Neuronal stem cell (in vitro differentiated cells): ENCODE results near the gene TLCD4.

Source experiments
- DNase-seq: peaks from one replicate; pipeline ENCODE4 v3.0.0-alpha.2; 2013; ENCODE audit warnings: low spot score
- H2AFZ ChIP-seq: one replicate; pipeline ENCODE4 v1.6.1; 2013; ENCODE audit warnings: mild to moderate bottlenecking, low read length, inconsistent platforms
- H2AK5ac ChIP-seq: 2 replicates; pipeline ENCODE4 v1.6.1; 2013; ENCODE audit warnings: low read depth, mild to moderate bottlenecking, inconsistent platforms, low read length, moderate library complexity, mixed read lengths
- H2BK120ac ChIP-seq: 2 replicates; pipeline ENCODE4 v1.6.1; 2013; ENCODE audit warnings: low read depth, mild to moderate bottlenecking, inconsistent platforms, low read length, moderate library complexity, mixed read lengths
- H2BK12ac ChIP-seq: one replicate; pipeline ENCODE4 v1.6.1; 2013; ENCODE audit warnings: low read length, inconsistent platforms
- H2BK15ac ChIP-seq: 2 replicates; pipeline ENCODE4 v1.6.1; 2013; ENCODE audit warnings: mild to moderate bottlenecking, low read length, inconsistent platforms, mixed read lengths
- H2BK5ac ChIP-seq: one replicate; pipeline ENCODE4 v1.6.1; 2013; ENCODE audit warnings: inconsistent platforms, mild to moderate bottlenecking, low read length, moderate library complexity
- H3K14ac ChIP-seq: one replicate; pipeline ENCODE4 v1.6.1; 2013; ENCODE audit warnings: low read length, inconsistent platforms
- H3K18ac ChIP-seq: 2 replicates; pipeline ENCODE4 v1.6.1; 2013; ENCODE audit warnings: low read length, inconsistent platforms
- H3K23ac ChIP-seq: 2 replicates; pipeline ENCODE4 v1.6.1; 2013; ENCODE audit warnings: low read depth, mild to moderate bottlenecking, mixed read lengths, low read length, inconsistent platforms; ENCODE audit not compliant: poor library complexity
- H3K27ac ChIP-seq: replicated peaks from 3 replicates; pipeline ENCODE4 v1.5.1; 2013; ENCODE audit warnings: low read length, inconsistent platforms
- H3K27me3 ChIP-seq, 3 experiments: 2 replicates each; pipeline ENCODE4 v1.6.1; 2013; ENCODE audit warnings: low read length in 3 of 3, mild to moderate bottlenecking in 2 of 3, inconsistent platforms in 1 of 3, low read depth in 1 of 3, mixed read lengths in 1 of 3, moderate library complexity in 1 of 3; ENCODE audit not compliant: control insufficient read depth in 3 of 3, insufficient read depth in 3 of 3
- H3K36me3 ChIP-seq, 2 donors: replicated peaks in 1 of 2; 2 replicates each; pipeline ENCODE4 v1.6.1; 2013; ENCODE audit warnings: low read length in 2 of 2; ENCODE audit not compliant: control insufficient read depth in 2 of 2, insufficient read depth in 2 of 2
- H3K4ac ChIP-seq: 2 replicates; pipeline ENCODE4 v1.6.1; 2013; ENCODE audit warnings: inconsistent platforms, mild to moderate bottlenecking, low read length, moderate library complexity
- H3K4me1 ChIP-seq, 2 donors: 1 replicate in 1 of 2; 2 replicates in 1 of 2; pipeline ENCODE4 v1.6.1; 2013; ENCODE audit warnings: low read length in 2 of 2, low read depth in 1 of 2; ENCODE audit not compliant: control insufficient read depth in 2 of 2, insufficient read depth in 1 of 2
- H3K4me2 ChIP-seq: one replicate; pipeline ENCODE4 v1.6.1; 2013; ENCODE audit warnings: mild to moderate bottlenecking, low read length, inconsistent platforms; ENCODE audit not compliant: insufficient read depth, poor library complexity, severe bottlenecking
- H3K4me3 ChIP-seq, 2 donors: 2 replicates each; pipeline ENCODE4 v1.5.1; 2013; ENCODE audit warnings: low read length in 2 of 2, mild to moderate bottlenecking in 2 of 2, inconsistent platforms in 1 of 2, moderate library complexity in 1 of 2
- H3K79me1 ChIP-seq: one replicate; pipeline ENCODE4 v1.6.1; 2013; ENCODE audit warnings: low read depth, mild to moderate bottlenecking, inconsistent platforms, low read length, moderate library complexity
- H3K9ac ChIP-seq: one replicate; pipeline ENCODE4 v1.6.1; 2013; ENCODE audit warnings: mild to moderate bottlenecking, low read depth, low read length, inconsistent platforms; ENCODE audit not compliant: poor library complexity
- H3K9me3 ChIP-seq, 2 donors: replicated peaks in 1 of 2; 2 replicates each; pipeline versions ENCODE3 to v1.6.1; 2013; ENCODE audit warnings: low read length in 2 of 2, mild to moderate bottlenecking in 2 of 2, inconsistent platforms in 1 of 2, low read depth in 1 of 2, mixed read lengths in 1 of 2, moderate library complexity in 1 of 2; ENCODE audit not compliant: control insufficient read depth in 2 of 2, insufficient read depth in 1 of 2
- H4K8ac ChIP-seq: one replicate; pipeline ENCODE4 v1.6.1; 2013; ENCODE audit warnings: low read depth, mild to moderate bottlenecking, inconsistent platforms, low read length, moderate library complexity
- H4K91ac ChIP-seq: one replicate; pipeline ENCODE4 v1.6.1; 2013; ENCODE audit warnings: low read length, low read depth, mild to moderate bottlenecking, inconsistent platforms; ENCODE audit not compliant: poor library complexity
- WGBS, 2 donors: extraction: QIAGEN DNeasy Blood & Tissue Kit; methylation state at CpG; one replicate each; pipeline ENCODE4 v1.1.7; 2013; ENCODE audit warnings: missing lambda C conversion rate in 2 of 2, mixed read lengths in 1 of 2; ENCODE audit not compliant: insufficient read length in 2 of 2, insufficient replicate concordance in 1 of 2; ENCODE audit errors: extremely low coverage in 2 of 2; 5-methylcytosine and 5-hydroxymethylcytosine counted together

TLCD4 gene

GRCh38 chr1:95076034-95076433 lies 41.1 kb upstream of the TLCD4 start:
- no peak for DNase-seq
- Histone ChIP-seq H3K4me3 (no peak overlapping the region), H3K36me3 (peaks cover 0 to 1% of the 10 kb centered on the region in 2 donors), H3K4me2 (no peak overlapping the region), H3K4ac (no peak overlapping the region), H3K9ac (no peak overlapping the region), H3K79me1 (no peaks in the 10 kb centered on the region), H3K27ac (no peak overlapping the region), H3K4me1 (peaks cover 2 to 4% of the 10 kb centered on the region in 2 donors), H3K23ac (no peak overlapping the region), H3K27me3 (peaks cover 0 to 9% (median 0%) of the 10 kb centered on the region in 3 experiments), H2BK120ac (no peak overlapping the region), H2AK5ac (no peak overlapping the region), H3K9me3 (no peaks in the 10 kb centered on the region), H2AFZ (no peak overlapping the region), H2BK5ac (no peak overlapping the region), H2BK15ac (no peak overlapping the region), H3K14ac (no peak overlapping the region), H4K91ac (no peak overlapping the region), H3K18ac (no peak overlapping the region), H2BK12ac (no peak overlapping the region), H4K8ac (no peak overlapping the region)

DNA sequence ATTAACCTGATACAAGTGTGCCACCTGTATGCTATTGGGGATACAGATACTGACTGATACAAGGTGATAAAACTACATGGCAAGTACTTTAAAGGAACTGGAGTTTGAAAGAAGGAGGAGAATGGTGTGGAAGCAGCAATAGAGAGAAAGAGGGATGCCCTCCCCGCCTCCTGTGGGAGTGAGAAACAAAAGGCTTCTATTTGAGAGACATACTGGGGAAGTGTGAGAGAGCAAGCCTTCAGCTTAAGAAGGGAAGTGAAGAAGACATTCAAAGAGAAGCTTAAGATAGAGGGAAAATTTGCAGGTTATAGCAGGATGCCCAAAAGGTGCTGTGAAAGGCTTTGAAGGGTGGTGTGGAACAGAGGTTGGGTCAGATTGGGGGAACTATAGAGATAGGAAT lies 36.7 kb upstream of the TLCD4 start:
- H4K91ac ChIP-seq, result no peak overlapping the region
- no peak overlapping the region for H3K9ac ChIP-seq
- no peak overlapping the region for H3K18ac ChIP-seq
- H3K4me1 ChIP-seq, result peaks cover 0 to 3% of the 10 kb centered on the region in 2 donors
- no peak overlapping the region for H4K8ac ChIP-seq
- H2BK15ac ChIP-seq, result no peak overlapping the region
- no peak overlapping the region for H3K23ac ChIP-seq
- no peak overlapping the region for H3K14ac ChIP-seq
- H3K36me3 ChIP-seq, result no peaks in the 10 kb centered on the region
- H3K4ac ChIP-seq, result no peak overlapping the region
- WGBS, 2 donors, result no CpG with 5 or more reads among the region's 1 CpG
- H3K4me3 ChIP-seq, result no peak overlapping the region
- no peak overlapping the region for H2BK120ac ChIP-seq
- DNase-seq, result no peak
- no peak overlapping the region for H2BK12ac ChIP-seq
- no peak overlapping the region for H2AFZ ChIP-seq
- H3K27ac ChIP-seq, result no peak overlapping the region
- H3K4me2 ChIP-seq, result no peak overlapping the region
- H3K27me3 ChIP-seq, result peaks cover 0 to 11% (median 0%) of the 10 kb centered on the region in 3 experiments
- no peak overlapping the region for H2AK5ac ChIP-seq
- no peaks in the 10 kb centered on the region for H3K79me1 ChIP-seq
- H2BK5ac ChIP-seq, result no peak overlapping the region
- H3K9me3 ChIP-seq, result no peaks in the 10 kb centered on the region

- no peaks in the 10 kb centered on the region for H3K36me3 ChIP-seq
- no peak overlapping the region for H2AFZ ChIP-seq
- peaks cover 0 to 3% of the 10 kb centered on the region in 2 donors for H3K4me1 ChIP-seq
- no peak overlapping the region for H2BK15ac ChIP-seq
- H2BK120ac ChIP-seq, result no peak overlapping the region
- H2BK5ac ChIP-seq, result no peak overlapping the region
- H3K9ac ChIP-seq, result no peak overlapping the region
- no peak overlapping the region for H2AK5ac ChIP-seq
- no peak for DNase-seq
- H3K4me3 ChIP-seq, result no peak overlapping the region
- no CpG with 5 or more reads among the region's 1 CpG for WGBS, 2 donors
- H3K9me3 ChIP-seq, result no peaks in the 10 kb centered on the region
- H3K18ac ChIP-seq, result no peak overlapping the region
- H3K27me3 ChIP-seq, result peaks cover 0 to 11% (median 0%) of the 10 kb centered on the region in 3 experiments
- H3K27ac ChIP-seq, result no peak overlapping the region
- H3K14ac ChIP-seq, result no peak overlapping the region
- no peak overlapping the region for H4K8ac ChIP-seq
- no peak overlapping the region for H4K91ac ChIP-seq
- H3K4ac ChIP-seq, result no peak overlapping the region
- H3K4me2 ChIP-seq, result no peak overlapping the region
- no peaks in the 10 kb centered on the region for H3K79me1 ChIP-seq
- no peak overlapping the region for H3K23ac ChIP-seq
- H2BK12ac ChIP-seq, result no peak overlapping the region
Measured at GRCh38 chr1:95080879-95081278, 36.3 kb upstream of the TLCD4 start.

DNA sequence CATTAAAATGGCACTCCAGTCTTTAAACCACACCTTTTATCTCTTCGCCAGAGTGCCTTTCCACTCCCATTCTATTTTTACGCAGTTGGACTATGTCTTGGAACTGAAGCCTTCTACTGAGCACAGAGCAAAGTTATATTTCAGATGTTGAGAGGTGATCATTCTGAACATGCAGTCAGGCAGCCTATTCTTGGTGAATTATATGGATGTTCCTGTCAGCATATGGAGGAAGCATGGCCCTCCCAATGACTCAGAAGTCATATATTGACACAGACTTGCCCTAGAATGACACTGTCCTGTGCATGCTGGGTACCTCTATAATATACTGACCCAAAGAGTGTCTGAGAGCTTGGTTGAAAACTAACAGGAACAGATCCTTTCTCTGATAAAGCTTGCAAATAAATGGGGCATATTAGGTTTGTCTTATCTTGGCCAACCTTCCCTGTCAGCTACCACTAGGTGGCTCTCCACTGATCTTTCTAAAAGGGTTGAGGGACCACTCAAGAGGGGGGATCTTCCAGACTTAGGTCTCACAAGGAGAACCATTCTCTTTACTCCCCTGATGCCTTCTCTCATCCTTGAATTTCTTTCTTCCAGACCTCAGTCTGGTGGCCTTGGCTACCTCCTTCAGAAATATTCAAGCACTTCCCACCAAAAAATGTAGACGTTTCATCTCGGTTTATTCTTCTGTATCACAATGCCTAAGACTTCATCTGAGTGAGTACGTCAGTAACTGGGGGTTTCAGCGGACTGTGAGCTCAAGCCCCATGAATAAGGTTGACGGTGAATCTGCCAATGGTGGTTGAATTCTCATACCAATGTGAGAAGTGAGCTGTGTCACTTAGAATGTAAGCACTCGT lies 32.6 kb upstream of the TLCD4 start:
- DNase-seq, result no peak
- no peaks in the 10 kb centered on the region for H3K79me1 ChIP-seq
- H4K91ac ChIP-seq, result no peak overlapping the region
- peaks cover 0 to 6% (median 0%) of the 10 kb centered on the region in 3 experiments for H3K27me3 ChIP-seq
- no peak overlapping the region for H2BK15ac ChIP-seq
- H3K23ac ChIP-seq, result no peak overlapping the region
- H3K36me3 ChIP-seq, result no peaks in the 10 kb centered on the region
- no peak overlapping the region for H2BK12ac ChIP-seq
- H3K27ac ChIP-seq, result no peak overlapping the region
- no peak overlapping the region for H2AFZ ChIP-seq
- peaks cover 3 to 7% of the 10 kb centered on the region in 2 donors for H3K4me1 ChIP-seq
- no CpG with 5 or more reads among the region's 8 CpGs for WGBS, 2 donors
- no peak overlapping the region for H3K18ac ChIP-seq
- H3K9me3 ChIP-seq, result peaks cover under 1 to 4% of the 10 kb centered on the region in 2 donors
- no peak overlapping the region for H2BK5ac ChIP-seq
- H3K4ac ChIP-seq, result no peak overlapping the region
- H3K4me2 ChIP-seq, result no peak overlapping the region
- no peak overlapping the region for H3K4me3 ChIP-seq
- no peak overlapping the region for H4K8ac ChIP-seq
- no peak overlapping the region for H2AK5ac ChIP-seq
- no peak overlapping the region for H3K9ac ChIP-seq
- H2BK120ac ChIP-seq, result no peak overlapping the region
- no peak overlapping the region for H3K14ac ChIP-seq
